Nephron progenitor cell (in vitro differentiated cells): Measurements from ENCODE around the gene ENDOD1.

ENCODE experiments used
- DNase-seq: peaks from one replicate; pipeline ENCODE4 v3.0.0; 2021
- H3K27ac Mint-ChIP-seq: 2 replicates; pipeline ENCODE4 v1.8.0; 2021; ENCODE audit warnings: mild to moderate bottlenecking, moderate library complexity, mixed read lengths
- H3K27me3 Mint-ChIP-seq: 2 replicates; pipeline ENCODE4 v1.8.0; 2021; ENCODE audit warnings: mild to moderate bottlenecking, low read depth, mixed read lengths; ENCODE audit not compliant: poor library complexity
- H3K36me3 Mint-ChIP-seq: 2 replicates; pipeline ENCODE4 v1.8.0; 2021; ENCODE audit warnings: low read depth, mixed read lengths
- H3K4me1 Mint-ChIP-seq: 2 replicates; pipeline ENCODE4 v1.8.0; 2021; ENCODE audit warnings: mixed read lengths
- H3K4me3 Mint-ChIP-seq: 2 replicates; pipeline ENCODE4 v1.8.0; 2021; ENCODE audit warnings: mild to moderate bottlenecking, moderate library complexity, mixed read lengths
- H3K9me3 Mint-ChIP-seq: 2 replicates; pipeline ENCODE4 v1.8.0; 2021; ENCODE audit warnings: mild to moderate bottlenecking, moderate library complexity, mixed read lengths
- TF ChIP-seq, protein P1 (sequence below): fragments of 200-600 bp; sonication (generic); IDR thresholded peaks from 2 replicates; pipeline ENCODE4 v1.5.0; 2021; ENCODE audit warnings: antibody characterized with exemption

ENDOD1 gene

DNA sequence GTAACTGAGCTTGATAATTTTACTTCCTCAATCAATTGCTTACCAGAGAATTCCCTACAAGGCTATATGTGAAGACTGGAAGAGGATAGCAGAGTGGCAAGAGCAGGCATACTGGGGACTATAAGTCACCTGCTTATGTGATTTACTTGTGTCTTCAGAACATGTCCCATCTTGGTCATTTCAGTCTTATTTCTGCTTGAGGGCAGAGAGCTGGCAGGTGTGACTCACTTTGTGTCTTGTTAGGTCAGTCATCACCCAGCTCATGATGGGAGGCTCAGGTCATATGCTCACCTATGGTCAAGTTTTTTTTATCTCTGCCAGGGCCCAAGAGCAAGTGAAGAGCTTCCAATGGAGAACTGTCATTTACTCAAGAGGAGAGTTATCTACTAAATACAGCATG is 16.7 kb upstream of the ENDOD1 start:
- H3K9me3 Mint-ChIP-seq = no peaks in the 10 kb centered on the region
- H3K27me3 Mint-ChIP-seq = peaks cover 20% of the 10 kb centered on the region
- H3K36me3 Mint-ChIP-seq = peaks cover 6% of the 10 kb centered on the region
- no peak overlapping the region for H3K4me3 Mint-ChIP-seq
- TF ChIP-seq, protein P1, sequence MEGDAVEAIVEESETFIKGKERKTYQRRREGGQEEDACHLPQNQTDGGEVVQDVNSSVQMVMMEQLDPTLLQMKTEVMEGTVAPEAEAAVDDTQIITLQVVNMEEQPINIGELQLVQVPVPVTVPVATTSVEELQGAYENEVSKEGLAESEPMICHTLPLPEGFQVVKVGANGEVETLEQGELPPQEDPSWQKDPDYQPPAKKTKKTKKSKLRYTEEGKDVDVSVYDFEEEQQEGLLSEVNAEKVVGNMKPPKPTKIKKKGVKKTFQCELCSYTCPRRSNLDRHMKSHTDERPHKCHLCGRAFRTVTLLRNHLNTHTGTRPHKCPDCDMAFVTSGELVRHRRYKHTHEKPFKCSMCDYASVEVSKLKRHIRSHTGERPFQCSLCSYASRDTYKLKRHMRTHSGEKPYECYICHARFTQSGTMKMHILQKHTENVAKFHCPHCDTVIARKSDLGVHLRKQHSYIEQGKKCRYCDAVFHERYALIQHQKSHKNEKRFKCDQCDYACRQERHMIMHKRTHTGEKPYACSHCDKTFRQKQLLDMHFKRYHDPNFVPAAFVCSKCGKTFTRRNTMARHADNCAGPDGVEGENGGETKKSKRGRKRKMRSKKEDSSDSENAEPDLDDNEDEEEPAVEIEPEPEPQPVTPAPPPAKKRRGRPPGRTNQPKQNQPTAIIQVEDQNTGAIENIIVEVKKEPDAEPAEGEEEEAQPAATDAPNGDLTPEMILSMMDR = no peak
- DNase-seq = no peak
- peaks cover 18% of the 10 kb centered on the region for H3K4me1 Mint-ChIP-seq
- no peak overlapping the region for H3K27ac Mint-ChIP-seq

DNA sequence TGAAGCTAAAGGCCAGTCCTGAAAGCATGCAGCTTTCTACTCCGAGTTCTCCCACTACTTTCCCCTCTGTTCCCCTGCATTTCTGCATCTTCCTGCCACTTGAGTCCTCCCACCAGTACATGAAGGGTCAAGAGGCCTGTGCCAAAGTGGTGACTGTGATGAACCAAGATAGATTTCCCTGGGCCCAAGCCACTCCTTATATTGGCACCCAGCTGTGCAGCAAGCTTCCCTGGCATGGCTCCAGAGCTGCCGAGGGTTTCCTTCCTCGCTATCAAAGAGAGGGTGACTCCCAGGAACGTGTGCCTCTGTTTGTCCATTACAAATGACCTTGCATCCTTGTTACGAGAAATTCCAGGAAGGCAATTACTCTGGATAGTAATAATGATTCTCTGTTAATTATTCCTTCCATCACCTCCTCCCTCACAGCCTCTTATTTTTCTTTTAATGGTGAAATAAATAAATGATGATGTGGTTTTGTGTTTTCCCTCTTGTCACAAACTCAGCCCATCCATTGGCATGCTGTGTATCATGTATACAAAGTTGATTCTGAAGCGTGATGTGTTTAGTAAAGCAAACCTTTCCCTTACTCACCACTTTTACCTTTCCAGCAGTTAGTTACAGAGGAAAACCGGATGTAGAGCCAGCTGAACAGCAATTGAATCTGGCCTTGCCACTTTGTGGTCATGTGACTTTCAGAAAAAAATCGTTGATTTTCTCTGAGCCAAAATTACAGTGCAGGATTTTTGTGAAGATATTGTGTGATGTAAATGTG is 14.7 kb upstream of the ENDOD1 start:
- Mint-ChIP-seq H3K27ac (no peak overlapping the region), H3K36me3 (peaks cover 6% of the 10 kb centered on the region), H3K27me3 (peaks cover 25% of the 10 kb centered on the region), H3K4me3 (no peak overlapping the region), H3K9me3 (no peaks in the 10 kb centered on the region), H3K4me1 (peaks cover 8% of the 10 kb centered on the region)
- TF ChIP-seq, protein P1 = no peak
- DNase-seq = no peak

DNA sequence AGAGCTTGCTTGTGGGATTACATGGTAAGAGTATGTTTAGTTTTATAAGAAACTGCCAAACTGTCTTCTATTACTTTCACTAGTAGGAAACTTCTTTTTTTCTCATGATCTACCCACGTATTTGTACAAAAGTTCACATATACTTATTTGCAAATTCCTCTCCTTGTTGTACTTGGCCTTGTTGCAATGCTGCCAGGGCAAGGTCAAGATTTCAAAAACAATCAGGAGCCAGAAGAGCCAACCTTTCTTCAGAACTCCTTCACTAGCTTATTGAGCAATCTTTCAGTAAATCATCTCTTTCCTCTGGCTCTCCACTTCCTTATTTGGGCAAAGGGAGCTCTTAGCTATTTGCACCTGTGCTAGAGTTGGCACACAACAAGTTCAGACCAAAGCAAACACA is 13.2 kb upstream of the ENDOD1 start:
- no peak for DNase-seq
- Mint-ChIP-seq H3K36me3 (no peaks in the 10 kb centered on the region), H3K9me3 (no peaks in the 10 kb centered on the region), H3K4me1 (peaks cover 14% of the 10 kb centered on the region), H3K27ac (no peak overlapping the region), H3K4me3 (no peak overlapping the region), H3K27me3 (peaks cover 25% of the 10 kb centered on the region)
- TF ChIP-seq, protein P1 = no peak

DNA sequence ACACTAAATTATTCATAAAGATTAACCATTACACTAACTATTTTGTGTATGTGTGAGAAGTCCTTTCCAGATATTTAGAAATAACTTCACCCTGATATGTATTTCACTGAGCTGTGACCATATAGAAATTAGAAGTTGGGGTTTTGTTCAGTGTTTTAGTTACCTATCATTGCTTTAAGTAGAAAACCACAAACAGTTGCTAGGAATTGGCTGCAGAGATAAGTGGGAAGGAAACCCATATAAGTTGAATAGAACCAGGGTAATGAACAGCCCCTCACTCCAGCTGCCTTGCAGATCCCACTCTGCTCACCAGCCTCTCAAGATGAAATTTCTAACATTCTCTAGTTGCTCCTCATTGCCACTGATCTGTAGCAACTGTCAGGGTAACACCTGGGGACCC is 12.7 kb upstream of the ENDOD1 start:
- no peak overlapping the region for H3K4me3 Mint-ChIP-seq

DNA sequence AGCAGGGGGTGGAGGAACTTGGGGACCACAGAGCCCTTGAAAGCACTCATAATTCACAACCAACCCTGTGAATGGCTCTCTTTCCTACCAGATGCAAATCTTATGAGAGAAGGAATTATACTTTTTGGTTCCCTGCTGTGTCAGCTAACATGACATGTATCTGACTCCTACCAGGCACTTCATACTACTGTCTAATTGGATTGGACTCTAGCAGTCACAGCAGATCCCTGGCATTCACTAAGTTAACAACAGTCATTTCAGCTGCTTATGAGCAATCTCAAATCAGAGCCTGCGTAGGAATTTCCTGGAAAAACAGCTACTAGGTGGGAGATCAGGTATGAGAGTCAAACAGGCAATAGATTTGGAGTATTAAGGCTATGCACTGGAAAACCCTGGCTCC is 11.1 kb upstream of the ENDOD1 start:
- no peaks in the 10 kb centered on the region for H3K9me3 Mint-ChIP-seq
- H3K27ac Mint-ChIP-seq = no peak overlapping the region
- TF ChIP-seq, protein P1 = no peak
- no peaks in the 10 kb centered on the region for H3K36me3 Mint-ChIP-seq
- peaks cover 25% of the 10 kb centered on the region for H3K27me3 Mint-ChIP-seq
- peaks cover 20% of the 10 kb centered on the region for H3K4me1 Mint-ChIP-seq
- no peak overlapping the region for H3K4me3 Mint-ChIP-seq
- DNase-seq = no peak

More for the DNA sequence above, 12.7 kb upstream of the ENDOD1 start:
- no peaks in the 10 kb centered on the region for H3K36me3 Mint-ChIP-seq
- DNase-seq = no peak
- TF ChIP-seq, protein P1 = no peak
- no peak overlapping the region for H3K27ac Mint-ChIP-seq
- H3K9me3 Mint-ChIP-seq = no peaks in the 10 kb centered on the region
- peaks cover 20% of the 10 kb centered on the region for H3K4me1 Mint-ChIP-seq
- peaks cover 25% of the 10 kb centered on the region for H3K27me3 Mint-ChIP-seq

DNA sequence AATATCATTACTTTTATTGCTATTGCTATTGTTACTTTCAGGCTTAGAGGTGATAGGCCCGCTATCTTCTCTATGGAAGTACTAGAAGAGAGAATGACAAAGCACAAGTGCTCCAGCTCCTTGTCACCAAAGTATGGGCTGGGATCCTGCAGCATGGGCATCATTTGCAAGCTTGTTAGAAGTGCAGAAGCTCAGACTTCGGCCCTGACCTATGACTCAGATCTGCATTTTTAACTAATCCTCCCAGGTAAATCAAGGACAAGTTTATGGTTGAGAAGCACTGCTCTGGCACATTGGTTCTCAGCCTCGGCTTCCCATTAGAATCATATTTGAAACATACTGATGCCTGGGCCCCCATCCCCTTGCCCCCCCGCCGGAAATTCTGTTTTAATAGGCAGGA is 8.6 kb upstream of the ENDOD1 start:
- TF ChIP-seq, protein P1 = no peak
- H3K4me3 Mint-ChIP-seq = no peak overlapping the region
- DNase-seq = no peak
- H3K9me3 Mint-ChIP-seq = no peaks in the 10 kb centered on the region
- H3K27me3 Mint-ChIP-seq = peaks cover 12% of the 10 kb centered on the region
- no peak overlapping the region for H3K27ac Mint-ChIP-seq
- H3K36me3 Mint-ChIP-seq = no peaks in the 10 kb centered on the region
- peaks cover 38% of the 10 kb centered on the region for H3K4me1 Mint-ChIP-seq
